ENCODE results near the gene IL1RAPL2. TPM values are rescaled to one million over a fixed set of nuclear protein-coding genes. Genes with fewer than 3 reads are reported as not detected.

The IL1RAPL2 gene
- total RNA-seq, 1 experiment from 2014 or later, result not detected

GRCh38 chrX:105543283-105543682 is 977.3 kb downstream of the IL1RAPL2 start:
- intact Hi-C loops (cut with micrococcal nuclease; ENCODE audit: unreplicated experiment), result no loop called here
- in situ Hi-C loops (cut with HindIII; ENCODE audit: low pct_unique_long_range_greater_than_20kb, low sequenced_read_pairs), result no loop called here
- TF ChIP-seq CTCF (IDR thresholded peaks at IDR 0.05) (no peak), TCF7L2 (IDR thresholded peaks at IDR 0.05; ENCODE audit: low read depth, low read length) (no peak), SIN3A (IDR thresholded peaks at IDR 0.05; ENCODE audit: borderline replicate concordance, insufficient read depth, low read depth, low read length) (no peak), POLR2AphosphoS5 (IDR thresholded peaks at IDR 0.05; ENCODE audit: low read depth, low read length) (no peak), REST (IDR thresholded peaks at IDR 0.05; ENCODE audit: insufficient read depth in 1 of 2, low read depth in 2 of 2, low read length in 1 of 2) (no peak)

GRCh38 chrX:105550043-105550663 is 984.2 kb downstream of the IL1RAPL2 start:
- Histone ChIP-seq H3K4me3 (ENCODE audit: low read depth in 2 of 2, low read length in 2 of 2) (no peak overlapping the region), H3K27ac (ENCODE audit: low read length) (no peak overlapping the region), H3K27me3 (ENCODE audit: control insufficient read depth, insufficient read depth, low read length) (no peaks in the 10 kb centered on the region; the same call in 1 of the 2 replicates), H3K4me1 (ENCODE audit: control insufficient read depth, insufficient read depth, low read length) (no peaks in the 10 kb centered on the region), H3K36me3 (ENCODE audit: control insufficient read depth, insufficient read depth, low read length) (no peaks in the 10 kb centered on the region), H3K9me3 (ENCODE audit: control insufficient read depth, insufficient read depth, low read depth, low read length) (no peaks in the 10 kb centered on the region)
- ATAC-seq (no peak), DNase-seq (ENCODE audit: low read depth, low spot score) (no peak)
- intact Hi-C loops (cut with micrococcal nuclease; ENCODE audit: unreplicated experiment), result no loop called here
- ChIA-PET CTCF (no interaction called here), POLR2A (no interaction called here)
- TF ChIP-seq CTCF (IDR thresholded peaks at IDR 0.05) (no peak), TCF7L2 (IDR thresholded peaks at IDR 0.05; ENCODE audit: low read depth, low read length) (no peak), POLR2AphosphoS5 (IDR thresholded peaks at IDR 0.05; ENCODE audit: low read depth, low read length) (no peak), SIN3A (IDR thresholded peaks at IDR 0.05; ENCODE audit: borderline replicate concordance, insufficient read depth, low read depth, low read length) (no peak), REST (IDR thresholded peaks at IDR 0.05; ENCODE audit: insufficient read depth in 1 of 2, low read depth in 2 of 2, low read length in 1 of 2) (no peak)
- in situ Hi-C loops (cut with HindIII; ENCODE audit: low pct_unique_long_range_greater_than_20kb, low sequenced_read_pairs), result no loop called here
- BruUV-seq (replicated peaks), result no TSS peak

More at GRCh38 chrX:105543283-105543682, 977.3 kb downstream of the IL1RAPL2 start:
- no peaks in the 10 kb centered on the region for H3K4me1 ChIP-seq (ENCODE audit: control insufficient read depth, insufficient read depth, low read length)
- no peak overlapping the region for H3K27ac ChIP-seq (ENCODE audit: low read length)
- ATAC-seq (no peak), DNase-seq (ENCODE audit: low read depth, low spot score) (no peak)
- no peaks in the 10 kb centered on the region for H3K27me3 ChIP-seq (ENCODE audit: control insufficient read depth, insufficient read depth, low read length)
- H3K36me3 ChIP-seq (ENCODE audit: control insufficient read depth, insufficient read depth, low read length), result no peaks in the 10 kb centered on the region
- no TSS peak for BruUV-seq (replicated peaks)
- H3K9me3 ChIP-seq (ENCODE audit: control insufficient read depth, insufficient read depth, low read depth, low read length), result no peaks in the 10 kb centered on the region; the same call in 1 of the 2 replicates
- ChIA-PET POLR2A (no interaction called here), CTCF (no interaction called here)
- H3K4me3 ChIP-seq (ENCODE audit: low read depth in 2 of 2, low read length in 2 of 2), result no peak overlapping the region
